Measurements from ENCODE around the gene DPP6.

DNA sequence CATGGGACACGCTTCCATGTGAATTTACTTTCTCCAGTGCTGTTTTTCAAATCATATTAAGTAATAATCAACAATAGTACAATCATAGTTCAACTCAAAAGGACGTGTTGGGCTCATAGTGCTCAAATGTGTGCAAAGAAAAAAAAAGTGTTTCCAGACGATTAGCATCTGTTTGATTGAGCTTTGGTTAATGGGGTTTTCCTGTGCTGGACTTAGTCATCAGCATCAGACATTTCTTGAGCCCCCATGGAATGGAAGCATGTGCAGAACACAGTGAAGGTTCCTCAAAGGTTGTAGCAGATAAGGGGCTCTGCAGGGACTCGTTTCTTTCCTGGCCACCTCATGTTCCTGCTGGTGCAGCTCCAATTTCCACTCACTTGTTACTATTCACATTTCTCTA, 716.8 kb downstream of the DPP6 start:
- TF ChIP-seq, protein P1, sequence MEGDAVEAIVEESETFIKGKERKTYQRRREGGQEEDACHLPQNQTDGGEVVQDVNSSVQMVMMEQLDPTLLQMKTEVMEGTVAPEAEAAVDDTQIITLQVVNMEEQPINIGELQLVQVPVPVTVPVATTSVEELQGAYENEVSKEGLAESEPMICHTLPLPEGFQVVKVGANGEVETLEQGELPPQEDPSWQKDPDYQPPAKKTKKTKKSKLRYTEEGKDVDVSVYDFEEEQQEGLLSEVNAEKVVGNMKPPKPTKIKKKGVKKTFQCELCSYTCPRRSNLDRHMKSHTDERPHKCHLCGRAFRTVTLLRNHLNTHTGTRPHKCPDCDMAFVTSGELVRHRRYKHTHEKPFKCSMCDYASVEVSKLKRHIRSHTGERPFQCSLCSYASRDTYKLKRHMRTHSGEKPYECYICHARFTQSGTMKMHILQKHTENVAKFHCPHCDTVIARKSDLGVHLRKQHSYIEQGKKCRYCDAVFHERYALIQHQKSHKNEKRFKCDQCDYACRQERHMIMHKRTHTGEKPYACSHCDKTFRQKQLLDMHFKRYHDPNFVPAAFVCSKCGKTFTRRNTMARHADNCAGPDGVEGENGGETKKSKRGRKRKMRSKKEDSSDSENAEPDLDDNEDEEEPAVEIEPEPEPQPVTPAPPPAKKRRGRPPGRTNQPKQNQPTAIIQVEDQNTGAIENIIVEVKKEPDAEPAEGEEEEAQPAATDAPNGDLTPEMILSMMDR (conservative IDR thresholded peaks at IDR 0.05; ENCODE audit: low read depth in 2 of 2), result no peak
- TF ChIP-seq POLR2AphosphoS5 (IDR thresholded peaks at IDR 0.05; ENCODE audit: low read depth) (no peak), EZH2 (IDR thresholded peaks at IDR 0.05; ENCODE audit: low read depth, unreplicated experiment) (no peak)
- TF ChIP-seq, protein P2, sequence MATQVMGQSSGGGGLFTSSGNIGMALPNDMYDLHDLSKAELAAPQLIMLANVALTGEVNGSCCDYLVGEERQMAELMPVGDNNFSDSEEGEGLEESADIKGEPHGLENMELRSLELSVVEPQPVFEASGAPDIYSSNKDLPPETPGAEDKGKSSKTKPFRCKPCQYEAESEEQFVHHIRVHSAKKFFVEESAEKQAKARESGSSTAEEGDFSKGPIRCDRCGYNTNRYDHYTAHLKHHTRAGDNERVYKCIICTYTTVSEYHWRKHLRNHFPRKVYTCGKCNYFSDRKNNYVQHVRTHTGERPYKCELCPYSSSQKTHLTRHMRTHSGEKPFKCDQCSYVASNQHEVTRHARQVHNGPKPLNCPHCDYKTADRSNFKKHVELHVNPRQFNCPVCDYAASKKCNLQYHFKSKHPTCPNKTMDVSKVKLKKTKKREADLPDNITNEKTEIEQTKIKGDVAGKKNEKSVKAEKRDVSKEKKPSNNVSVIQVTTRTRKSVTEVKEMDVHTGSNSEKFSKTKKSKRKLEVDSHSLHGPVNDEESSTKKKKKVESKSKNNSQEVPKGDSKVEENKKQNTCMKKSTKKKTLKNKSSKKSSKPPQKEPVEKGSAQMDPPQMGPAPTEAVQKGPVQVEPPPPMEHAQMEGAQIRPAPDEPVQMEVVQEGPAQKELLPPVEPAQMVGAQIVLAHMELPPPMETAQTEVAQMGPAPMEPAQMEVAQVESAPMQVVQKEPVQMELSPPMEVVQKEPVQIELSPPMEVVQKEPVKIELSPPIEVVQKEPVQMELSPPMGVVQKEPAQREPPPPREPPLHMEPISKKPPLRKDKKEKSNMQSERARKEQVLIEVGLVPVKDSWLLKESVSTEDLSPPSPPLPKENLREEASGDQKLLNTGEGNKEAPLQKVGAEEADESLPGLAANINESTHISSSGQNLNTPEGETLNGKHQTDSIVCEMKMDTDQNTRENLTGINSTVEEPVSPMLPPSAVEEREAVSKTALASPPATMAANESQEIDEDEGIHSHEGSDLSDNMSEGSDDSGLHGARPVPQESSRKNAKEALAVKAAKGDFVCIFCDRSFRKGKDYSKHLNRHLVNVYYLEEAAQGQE (IDR thresholded peaks at IDR 0.05; ENCODE audit: unreplicated experiment), result no peak
